GM21825 (cell line): ENCODE results near the gene PDE6G.

Experiments used
- ATAC-seq: cut with Tn5 transposase; IDR thresholded peaks from one replicate; pipeline ENCODE4 v1.9.1; 2021; ENCODE audit warnings: mild to moderate bottlenecking, moderate library complexity; ENCODE audit not compliant: unreplicated experiment

PDE6G gene

DNA sequence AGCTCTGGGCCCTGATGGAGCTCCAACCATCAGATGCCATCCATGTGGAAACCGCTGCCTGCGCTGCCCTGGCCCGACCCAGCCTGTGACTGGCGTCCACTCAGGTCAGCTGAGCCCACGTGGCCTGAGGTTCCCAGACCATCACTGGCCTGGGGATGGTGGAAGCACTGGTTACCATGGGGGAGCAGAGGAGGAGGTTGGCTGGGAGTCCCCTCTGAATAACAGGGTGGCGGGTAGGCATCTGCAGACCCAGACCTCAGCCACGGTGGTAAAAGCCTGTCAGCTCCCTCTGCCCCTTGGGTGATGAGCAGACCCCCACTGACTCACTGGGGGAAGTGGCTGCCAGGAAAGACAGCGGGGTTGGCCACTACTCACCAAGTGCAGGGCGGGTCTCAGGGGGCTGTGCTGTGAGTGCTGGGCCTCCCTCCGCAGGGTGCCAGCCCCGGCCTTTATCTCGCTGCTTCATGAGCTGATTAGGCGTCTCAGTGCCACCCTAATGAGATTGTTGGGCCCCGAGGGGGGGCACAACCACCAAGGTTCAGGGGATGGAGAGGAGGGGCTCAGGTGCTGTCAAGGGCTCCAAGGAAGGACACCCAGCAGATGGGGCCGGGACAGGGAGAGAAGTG, at the start of gene PDE6G:
Gene PDE6G, minus strand, starts transcription at position 425 of the 626 bp plus-strand sequence. CDS start 3,237 bp downstream, outside the sequence.
- ATAC-seq, result no peak

DNA sequence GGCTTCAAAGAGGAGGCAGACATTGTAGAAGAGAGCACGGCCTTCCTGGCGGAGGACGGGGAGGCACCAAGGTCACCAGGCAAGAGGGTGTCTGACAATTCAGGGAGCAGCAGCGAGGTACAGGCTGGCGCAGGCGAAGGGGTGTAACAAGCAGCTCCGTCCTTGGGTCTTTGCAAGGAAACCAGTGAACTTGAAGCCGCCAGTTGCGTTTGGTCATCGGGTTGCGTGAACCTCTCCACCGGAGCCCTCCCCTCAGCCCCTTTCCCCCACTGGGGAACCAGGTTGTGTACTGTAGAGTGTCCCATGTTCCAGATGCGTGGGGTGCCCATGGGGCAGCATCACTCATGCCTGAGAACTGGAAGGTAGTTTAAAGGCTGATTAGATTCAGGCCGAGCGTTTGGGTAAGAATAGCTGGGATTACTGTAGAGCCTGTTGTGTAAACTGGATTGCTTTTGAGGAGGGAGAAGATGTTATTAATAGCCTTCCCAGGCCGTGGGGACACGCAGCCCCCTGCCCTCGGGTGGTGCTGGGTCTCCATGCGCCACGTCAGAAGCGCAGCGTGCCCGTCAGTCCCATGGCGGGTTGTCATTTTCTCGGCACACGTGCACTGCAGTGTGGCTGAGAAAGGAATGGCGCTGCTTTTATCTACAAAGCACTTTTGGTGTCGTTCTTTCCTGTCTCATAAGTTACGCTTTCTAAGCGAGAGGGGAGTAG, 49.3 kb upstream of the PDE6G start:
- no peak for ATAC-seq

DNA sequence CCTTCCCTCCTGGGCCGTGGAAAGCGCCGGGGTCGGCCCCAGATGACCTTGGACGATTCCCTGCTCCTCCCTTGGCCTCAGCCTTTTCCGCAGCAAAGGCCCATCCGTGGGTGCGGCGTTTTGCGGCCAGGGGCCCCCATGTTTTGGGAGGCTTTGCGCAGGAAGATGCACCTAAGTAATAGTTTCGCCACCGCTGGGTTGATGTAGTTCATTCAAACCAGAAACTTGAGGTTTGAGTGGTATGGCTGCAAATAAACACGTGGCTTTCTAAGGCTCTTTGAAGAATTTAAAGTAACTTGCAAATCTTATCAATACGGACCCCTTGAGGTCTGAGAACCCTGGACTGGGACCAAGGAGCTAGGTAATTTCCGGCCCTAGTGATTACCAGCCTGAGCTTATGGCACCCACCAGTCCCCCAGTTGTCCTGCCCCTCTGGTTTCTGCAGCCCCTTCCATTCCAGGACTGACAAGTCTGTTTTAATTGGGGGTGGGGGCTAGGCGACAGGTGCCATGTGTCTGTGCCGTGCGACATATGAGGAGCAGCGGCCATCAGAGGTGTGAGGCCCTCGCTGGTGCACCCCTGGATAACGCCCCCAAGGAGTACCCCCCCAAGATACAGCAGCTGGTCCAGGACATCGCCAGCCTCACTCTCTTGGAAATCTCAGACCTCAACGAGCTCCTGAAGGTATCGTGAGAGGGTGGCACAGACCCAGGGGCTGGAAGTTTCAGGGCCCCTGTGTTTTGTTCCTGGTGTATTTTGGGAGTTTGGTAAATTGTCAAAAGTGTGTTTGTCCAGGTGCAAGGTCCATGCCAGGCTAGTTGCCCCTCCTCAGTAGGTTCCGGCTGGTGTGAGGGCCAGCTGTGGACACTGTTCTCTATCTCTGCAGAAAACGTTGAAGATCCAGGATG, 47.7 kb upstream of the PDE6G start:
- ATAC-seq, result no peak

DNA sequence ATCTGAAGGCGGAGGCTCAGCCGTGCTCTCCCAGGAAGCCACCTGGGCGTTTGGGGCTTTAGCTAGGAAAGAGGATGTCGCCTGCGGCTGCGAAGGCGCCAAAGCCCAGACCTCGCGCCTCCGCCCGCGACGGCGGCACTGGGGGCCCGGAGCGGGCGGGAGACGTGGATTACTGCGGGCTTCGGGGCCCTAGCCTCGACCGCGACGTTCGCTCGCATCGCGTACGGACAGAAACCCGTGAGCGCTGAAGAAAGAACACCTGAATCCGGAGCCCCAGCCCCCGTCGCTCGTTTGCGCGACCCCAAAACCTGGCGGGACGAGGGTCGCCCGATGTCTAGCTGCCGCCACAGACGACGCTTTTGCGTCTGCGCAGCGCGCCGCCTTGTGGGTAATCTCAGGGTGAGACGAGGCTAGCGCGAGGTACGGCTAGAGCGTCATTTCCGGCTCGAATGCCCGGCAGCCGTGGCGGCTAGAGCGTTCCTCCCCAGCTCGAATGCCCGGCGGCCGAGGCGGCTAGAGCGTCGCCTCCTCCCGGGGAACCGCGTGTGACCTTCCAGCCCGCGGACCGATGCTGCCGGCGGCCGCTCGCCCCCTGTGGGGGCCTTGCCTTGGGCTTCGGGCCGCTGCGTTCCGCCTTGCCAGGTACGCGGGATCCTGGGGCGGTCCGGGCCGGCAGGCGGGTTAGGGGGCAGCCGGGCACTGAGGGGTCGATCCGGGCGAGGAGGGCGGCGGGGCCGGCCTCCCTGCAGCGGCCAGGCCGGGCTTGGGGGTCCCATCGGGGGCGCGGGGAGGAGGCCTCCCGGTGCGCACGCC, 46.8 kb upstream of the PDE6G start, which contains the start of gene MRPL12:
Gene MRPL12, plus strand, starts transcription at position 434 of the 813 bp plus-strand sequence. Its CDS starts 135 bp downstream, at position 569.
- peak; percentile 70 for ATAC-seq

DNA sequence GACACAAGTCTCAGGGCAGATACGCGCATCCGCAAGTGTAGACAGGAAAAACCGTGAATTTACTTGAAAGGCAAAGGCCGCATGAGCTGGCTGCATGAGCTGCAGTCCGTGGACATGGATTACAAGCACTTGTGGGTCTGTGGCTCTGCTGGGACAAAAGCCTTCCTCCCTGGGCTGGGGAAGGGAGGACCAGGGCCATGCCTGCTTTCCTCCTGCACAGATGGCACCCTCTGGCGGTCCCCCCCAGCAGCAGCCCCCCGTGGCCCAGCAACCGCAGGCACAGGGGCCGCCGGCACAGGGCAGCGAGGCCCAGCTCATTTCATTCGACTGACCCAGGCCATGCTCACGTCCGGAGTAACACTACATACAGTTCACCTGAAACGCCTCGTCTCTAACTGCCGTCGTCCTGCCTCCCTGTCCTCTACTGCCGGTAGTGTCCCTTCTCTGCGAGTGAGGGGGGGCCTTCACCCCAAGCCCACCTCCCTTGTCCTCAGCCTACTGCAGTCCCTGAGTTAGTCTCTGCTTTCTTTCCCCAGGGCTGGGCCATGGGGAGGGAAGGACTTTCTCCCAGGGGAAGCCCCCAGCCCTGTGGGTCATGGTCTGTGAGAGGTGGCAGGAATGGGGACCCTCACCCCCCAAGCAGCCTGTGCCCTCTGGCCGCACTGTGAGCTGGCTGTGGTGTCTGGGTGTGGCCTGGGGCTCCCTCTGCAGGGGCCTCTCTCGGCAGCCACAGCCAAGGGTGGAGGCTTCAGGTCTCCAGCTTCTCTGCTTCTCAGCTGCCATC, 45.1 kb upstream of the PDE6G start:
- ATAC-seq, result no peak

DNA sequence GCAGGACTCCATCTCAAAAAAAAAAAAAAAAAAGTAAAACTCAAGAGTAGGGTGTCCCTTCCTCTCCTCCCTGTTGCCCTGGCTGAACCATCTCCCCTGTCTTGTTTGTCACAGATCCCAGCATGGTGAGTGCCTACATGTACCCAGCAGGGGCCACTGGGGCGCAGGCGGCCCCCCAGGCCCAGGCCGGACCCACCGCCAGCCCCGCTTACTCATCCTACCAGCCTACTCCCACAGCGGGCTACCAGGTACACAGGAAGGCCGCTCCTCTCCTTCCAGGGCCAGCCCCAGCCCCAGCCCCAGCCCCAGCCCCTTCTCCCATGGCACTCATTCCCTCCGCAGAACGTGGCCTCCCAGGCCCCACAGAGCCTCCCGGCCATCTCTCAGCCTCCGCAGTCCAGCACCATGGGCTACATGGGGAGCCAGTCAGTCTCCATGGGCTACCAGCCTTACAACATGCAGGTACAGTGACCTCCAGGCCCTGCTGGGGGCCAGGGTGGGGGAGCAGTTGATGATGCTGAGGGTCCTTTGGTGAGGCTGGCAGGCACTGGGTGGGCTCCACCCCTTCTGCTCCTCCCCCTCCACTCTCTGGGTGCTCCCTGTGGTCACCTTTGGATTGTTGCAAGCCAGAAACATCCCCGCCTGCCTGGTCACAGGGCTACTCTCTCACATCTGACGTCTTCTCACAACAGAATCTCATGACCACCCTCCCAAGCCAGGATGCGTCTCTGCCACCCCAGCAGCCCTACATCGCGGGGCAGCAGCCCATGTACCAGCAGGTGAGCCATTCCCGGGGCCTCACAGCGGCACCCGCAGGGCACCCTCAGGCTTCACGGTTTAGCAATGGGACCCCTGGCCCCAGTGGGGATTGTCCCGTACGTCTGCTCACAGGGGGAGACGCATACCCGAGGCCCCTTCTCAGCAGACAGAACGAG, 44.3 kb upstream of the PDE6G start:
- ATAC-seq, result no peak

DNA sequence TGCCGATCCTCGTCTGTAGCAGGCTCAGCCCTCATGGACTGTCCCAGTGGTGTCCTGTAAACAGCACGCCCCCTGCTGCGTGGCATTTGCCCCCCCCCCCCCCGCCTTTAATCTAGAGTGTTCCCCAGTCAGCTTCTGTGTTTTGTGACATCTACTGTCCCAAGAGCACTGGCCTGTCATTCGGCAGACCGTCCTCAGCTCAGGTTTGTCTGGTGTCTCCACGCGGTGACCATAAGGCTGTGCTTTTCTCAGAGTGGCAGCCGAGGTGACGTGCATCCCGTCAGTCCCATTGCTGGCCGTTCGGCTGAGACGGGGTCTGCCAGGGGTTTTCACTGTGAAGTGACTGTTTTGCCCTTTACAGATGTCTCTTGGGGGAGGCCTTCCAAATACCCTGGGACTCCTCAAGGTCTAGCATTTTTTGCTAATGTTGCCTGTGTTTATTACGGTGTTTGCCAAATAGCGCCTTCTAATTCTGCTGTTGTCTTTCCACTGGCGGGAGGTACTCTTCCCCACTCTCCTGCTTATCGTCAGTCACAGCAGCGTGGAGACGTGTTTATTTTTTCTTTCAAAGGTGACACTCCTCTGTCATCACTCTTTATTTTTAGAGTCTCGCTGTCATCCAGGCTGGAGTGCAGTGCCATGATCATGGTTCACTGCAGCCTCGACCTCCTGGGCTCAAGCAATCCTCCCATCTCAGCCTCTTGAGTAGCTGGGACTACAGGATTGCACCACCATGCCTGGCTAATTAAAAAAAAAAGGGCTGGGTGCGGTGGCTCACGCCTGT, 41.1 kb upstream of the PDE6G start:
- ATAC-seq, result no peak

DNA sequence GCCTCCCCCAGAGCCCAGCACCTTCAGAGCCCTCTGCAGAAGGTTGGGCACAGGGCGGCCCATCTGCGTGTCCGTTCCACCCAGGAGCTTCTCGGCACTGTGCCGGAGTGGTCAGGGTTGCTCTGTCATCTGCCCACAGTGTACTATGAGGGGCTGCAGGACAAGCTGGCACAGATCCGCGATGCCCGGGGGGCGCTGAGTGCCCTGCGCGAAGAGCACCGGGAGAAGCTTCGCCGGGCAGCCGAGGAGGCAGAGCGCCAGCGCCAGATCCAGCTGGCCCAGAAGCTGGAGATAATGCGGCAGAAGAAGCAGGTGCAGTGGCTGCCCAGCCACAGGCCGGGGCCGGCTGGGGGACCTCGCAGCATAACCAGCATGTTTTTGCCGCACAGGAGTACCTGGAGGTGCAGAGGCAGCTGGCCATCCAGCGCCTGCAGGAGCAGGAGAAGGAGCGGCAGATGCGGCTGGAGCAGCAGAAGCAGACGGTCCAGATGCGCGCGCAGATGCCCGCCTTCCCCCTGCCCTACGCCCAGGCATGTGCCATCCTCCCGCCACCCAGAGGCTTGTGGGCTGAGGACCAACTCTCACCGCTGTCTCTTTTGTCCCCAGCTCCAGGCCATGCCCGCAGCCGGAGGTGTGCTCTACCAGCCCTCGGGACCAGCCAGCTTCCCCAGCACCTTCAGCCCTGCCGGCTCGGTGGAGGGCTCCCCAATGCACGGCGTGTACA, 40.0 kb upstream of the PDE6G start:
- ATAC-seq, result no peak

DNA sequence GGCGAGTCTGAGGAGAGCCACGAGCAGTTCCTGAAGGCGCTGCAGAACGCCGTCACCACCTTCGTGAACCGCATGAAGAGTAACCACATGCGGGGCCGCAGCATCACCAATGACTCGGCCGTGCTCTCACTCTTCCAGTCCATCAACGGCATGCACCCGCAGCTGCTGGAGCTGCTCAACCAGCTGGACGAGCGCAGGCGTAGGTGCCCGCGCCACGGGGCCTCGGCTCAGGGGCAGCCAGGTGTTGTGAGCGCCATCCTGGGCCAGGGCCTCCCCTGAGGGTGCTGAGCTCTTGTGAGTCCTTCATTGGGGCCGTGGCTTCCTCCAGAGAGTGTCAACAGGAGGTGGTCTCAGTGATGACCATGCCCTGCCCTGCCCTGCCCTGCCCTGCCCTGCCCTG, 39.5 kb upstream of the PDE6G start:
- ATAC-seq, result no peak

DNA sequence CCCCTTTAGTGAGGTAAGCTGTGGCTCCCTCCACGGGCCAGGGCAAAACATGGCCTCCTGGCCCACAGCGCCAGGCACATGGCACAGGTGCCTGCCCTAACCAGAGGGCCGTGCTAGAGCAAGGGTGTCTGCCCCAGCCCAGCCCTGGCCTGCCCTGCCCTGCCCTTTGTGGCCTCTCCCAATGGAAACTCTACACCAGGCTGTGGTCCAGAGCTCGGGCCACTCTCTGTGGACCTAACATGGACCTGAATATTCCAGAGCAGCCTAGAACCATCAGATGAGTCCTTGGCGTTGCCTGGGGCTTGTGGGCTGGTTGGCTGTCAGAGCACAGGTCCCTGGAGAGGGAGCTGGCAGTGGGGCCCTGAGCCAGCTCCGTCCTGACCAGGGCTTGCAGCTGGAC, 38.9 kb upstream of the PDE6G start:
- no peak for ATAC-seq

DNA sequence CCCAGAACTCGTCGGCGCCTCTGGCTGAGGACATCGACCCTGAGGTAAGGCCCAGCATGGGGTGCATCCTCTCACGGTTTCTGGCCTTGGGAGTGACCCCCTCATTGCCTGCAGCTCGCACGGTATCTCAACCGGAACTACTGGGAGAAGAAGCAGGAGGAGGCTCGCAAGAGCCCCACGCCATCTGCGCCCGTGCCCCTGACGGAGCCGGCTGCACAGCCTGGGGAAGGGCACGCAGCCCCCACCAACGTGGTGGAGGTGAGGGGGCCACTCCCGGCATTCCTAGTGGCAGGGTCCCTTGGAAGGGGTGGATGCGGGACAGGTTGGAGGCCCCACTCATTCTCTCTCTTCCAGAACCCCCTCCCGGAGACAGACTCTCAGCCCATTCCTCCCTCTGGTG, 38.5 kb upstream of the PDE6G start:
- ATAC-seq, result no peak

DNA sequence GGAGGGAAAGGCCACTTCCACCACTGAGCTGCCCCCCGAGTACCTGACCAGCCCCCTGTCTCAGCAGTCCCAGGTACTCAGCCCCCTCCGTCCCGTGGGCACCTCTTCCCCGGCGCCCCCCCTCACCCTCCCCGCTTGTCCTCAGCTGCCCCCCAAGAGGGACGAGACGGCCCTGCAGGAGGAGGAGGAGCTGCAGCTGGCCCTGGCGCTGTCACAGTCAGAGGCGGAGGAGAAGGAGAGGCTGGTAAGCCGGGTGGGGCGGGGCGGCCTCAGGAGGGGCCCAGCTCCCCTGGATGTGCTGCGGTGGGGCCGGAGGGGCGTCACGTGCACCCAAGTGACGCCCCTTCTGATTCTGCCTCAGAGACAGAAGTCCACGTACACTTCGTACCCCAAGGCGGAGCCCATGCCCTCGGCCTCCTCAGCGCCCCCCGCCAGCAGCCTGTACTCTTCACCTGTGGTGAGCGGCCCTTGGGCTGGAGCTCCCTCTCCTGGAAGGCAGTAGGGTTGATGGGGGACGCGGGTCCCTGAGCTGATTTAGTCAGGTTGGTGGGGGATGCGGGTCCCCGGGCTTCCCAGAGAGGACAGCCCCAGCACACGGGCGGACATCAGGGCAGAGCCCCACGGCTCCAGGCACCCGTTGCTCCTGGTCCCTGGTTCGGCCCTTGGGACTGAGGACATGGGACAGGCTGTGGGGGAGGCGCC, 37.3 kb upstream of the PDE6G start:
- ATAC-seq, result no peak

DNA sequence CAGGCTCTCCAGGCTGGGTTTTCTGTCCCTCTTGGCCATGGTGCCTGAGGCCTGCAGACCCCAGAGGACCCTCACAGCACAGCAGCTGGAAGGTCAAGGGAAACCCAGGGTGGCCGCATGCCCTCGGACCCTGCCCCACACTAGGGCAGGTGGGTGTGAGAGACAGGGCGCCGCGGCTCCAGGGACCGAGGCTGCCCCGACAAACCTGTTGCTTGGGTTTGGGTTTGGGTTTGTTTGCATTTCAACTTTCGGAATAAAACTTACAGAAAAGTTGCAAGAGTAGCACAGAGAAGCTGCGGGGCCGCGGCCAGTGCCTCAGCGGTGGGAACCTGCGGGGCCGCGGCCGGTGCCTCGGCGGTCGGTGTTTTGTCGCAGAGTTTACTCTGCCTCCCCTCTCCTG, 35.3 kb upstream of the PDE6G start:
- ATAC-seq, result no peak

DNA sequence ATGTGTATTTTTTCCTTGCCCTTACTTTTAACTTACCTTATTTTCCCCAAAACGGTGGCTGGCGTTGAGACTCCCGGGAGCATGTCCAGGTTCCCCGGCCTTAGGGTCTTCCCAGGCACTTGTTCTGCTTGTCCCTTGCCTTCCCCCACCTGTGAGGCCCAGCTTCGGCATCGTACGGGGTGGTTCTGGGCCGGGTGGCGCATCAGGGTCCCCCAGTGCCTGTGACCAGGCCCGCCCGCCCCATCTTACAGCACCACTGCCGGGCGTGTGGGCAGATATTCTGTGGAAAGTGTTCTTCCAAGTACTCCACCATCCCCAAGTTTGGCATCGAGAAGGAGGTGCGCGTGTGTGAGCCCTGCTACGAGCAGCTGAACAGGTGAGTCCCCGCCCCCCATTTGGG, 34.9 kb upstream of the PDE6G start:
- no peak for ATAC-seq

DNA sequence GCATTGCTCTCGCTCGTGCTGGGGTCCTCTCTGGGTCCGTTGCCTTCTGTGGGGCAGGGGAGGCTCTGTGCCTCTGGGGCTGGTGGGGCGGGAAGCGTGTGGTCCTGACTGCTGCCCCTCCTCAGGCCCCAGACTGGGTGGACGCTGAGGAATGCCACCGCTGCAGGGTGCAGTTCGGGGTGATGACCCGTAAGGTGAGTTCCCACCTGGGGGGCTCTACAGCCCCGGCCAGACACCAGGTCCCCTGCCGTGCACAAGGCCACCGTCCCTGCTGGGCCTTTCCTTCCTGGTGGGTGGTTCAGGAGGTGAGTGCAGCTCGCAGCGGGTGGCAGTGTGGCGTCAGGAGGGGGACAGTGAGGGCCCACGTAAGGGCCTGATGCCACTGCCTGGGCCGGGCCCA, 34.2 kb upstream of the PDE6G start:
- ATAC-seq, result no peak

DNA sequence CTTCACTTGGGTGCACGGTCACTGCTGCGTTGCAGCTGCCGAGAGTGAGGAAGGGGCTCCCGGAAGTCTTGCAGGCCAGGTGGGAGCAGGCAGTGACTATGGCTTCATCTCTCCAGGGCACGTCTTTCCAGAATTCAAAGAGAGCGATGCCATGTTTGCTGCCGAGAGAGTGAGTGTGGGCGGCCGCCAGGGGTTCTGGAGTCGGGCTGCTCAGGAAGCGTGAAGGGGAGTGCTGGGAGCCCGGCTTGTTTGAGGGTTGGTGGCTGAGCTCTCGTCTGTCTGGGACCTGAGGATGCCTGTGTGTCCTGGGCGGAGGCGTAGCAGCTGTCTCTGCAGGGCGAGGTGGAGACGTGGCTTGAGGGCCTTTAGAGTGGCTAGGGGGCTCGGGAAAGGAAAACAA, 33.7 kb upstream of the PDE6G start:
- ATAC-seq, result no peak

DNA sequence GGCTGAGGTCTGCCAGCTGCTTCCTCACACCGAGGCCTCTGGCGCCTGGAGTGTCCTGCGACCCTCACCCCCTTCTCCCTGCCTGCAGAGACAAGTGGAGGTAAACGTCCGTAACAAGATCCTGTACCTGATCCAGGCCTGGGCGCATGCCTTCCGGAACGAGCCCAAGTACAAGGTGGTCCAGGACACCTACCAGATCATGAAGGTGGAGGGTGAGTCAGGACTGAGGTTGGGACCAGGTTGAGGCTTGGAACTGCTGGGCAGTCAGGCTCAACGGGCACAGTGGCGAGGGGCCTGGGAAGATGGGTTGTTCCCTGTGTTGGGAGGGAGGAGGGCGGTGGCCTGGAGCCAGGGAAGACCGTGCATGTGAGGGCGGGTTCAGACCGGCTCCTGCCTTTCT, 32.3 kb upstream of the PDE6G start:
- no peak for ATAC-seq
